HG03097 (cell line): Measurements from ENCODE around the gene GDPD5.

Experiments
- ATAC-seq: cut with Tn5 transposase; IDR thresholded peaks from one replicate; pipeline ENCODE4 v1.9.1; 2021; ENCODE audit not compliant: unreplicated experiment, low FRiP score

GDPD5 gene

DNA sequence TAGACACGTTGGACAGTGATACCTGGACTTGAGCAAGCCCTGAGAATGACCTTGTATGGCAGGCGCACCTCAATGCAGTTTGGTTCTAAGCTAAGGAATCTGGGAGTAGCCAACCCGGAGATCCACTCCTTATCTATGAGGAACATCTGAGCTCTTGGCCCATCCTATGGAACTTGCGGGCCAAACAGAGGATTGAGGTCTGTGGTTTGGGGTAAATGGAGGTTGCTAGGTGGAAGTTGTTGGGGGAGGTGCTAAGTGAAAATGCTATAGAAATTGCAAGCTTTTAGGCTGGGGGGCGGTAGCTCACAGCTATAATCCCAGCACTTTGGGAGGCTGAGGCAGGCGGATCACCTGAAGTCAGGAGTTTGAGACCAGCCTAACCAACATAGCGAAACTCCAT, 8.9 kb downstream of the GDPD5 start:
- ATAC-seq: no peak

DNA sequence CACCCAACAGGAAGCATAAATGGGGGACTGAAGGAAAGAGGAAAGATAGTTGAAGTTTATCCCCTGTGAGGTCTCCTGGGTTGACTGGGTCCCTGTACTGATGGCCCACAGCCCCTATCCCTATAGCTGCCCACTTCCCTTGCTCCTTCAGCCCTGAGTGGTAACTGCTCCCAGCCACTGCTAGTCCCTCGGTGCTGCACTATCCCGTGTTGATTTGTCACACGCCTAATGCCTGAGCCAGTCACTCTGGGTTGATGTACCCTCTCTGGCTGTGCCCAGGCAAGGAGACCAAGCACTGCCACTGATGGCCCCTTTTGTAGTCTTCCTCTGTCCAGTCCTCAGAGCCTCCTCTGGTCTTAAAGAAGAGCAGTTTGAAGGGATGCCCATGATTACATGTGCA, 9.6 kb downstream of the GDPD5 start:
- ATAC-seq: no peak

DNA sequence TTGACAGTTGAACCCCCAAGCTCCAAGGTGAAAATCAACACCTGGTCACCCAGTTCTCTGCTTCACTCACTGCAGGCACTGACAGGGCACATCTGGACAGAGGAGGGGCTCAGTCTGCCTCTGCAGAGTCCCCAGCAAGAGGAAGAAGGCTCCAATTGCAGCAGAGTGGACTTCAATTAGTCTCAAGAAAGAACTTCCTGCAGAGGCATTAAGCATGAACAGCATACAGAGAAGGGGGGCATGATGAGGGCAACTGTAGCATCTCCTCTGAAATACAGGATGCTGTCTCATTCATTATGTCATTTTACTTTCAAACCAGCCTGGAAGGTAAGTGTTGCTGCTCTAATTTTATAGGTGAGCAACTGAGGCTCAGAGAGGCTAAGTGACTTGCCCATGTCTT, 11.1 kb downstream of the GDPD5 start:
- no peak for ATAC-seq

DNA sequence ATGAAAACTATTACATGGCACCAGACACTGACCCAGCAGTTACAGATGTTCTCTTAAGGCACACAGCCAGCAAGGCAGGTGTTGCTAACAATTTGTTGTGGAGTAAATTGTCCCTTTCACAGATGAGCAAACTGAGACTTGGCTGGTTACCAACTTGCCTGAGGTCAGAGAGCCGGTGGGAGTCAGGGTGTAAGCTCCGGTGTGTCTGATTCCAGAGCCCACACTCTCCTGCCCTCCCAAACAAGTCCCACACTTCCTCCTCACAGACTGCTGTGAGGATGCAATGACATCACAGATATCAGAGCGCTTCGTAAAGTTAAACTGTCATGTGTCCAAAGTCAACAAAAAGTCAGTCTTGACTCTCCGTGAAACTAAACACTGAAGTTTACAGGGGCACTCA, 12.5 kb downstream of the GDPD5 start:
- ATAC-seq: no peak

DNA sequence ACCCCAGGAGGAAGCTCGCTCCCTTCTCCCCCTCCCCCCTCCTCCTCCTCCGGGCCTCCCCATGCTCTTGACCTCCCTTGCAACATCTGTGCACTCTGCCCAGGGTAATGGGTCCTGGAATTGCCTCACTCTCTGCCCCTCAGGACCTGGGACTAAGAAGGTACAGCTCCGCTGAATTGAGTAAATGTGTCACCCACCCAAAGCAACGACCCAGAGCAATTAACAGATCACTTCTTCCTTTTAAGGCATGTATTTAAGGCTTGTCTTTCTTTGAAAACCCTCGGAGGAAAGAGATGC, 15.1 kb downstream of the GDPD5 start:
- no peak for ATAC-seq

DNA sequence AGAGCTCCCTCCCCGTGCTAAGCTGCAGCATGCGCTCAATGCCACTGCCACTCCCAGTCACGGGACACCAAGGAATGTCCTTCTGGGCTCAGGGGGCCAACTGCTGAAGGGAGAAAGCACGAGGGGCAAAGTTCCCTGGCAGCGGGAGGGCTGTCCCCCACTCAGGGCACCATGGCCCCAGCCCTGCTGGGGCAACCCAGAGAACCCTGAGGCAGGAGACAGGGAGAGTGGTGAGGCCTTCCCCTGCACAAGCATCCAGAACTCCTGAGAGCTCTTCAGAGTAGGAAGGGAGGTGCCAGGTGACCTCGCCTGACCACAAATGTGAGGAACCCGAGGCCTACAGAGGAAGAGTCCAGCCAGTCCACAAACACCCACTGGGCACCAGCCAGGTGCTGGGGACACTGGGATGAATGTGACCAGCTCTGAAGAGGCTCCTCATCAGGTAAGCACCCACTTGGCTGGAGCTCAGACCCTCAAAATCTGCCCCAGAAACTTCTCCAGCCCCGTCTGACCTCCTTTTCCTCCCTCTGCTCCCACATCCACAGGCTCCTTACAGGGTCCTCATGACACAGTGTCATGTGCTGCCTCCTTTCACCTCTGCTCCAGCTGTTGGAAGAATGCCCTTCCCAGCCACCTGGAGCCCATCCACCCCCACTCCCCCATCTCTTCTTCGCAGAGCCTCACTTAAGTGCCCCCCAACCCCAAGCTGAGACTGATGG, 15.6 kb downstream of the GDPD5 start:
- ATAC-seq: no peak

DNA sequence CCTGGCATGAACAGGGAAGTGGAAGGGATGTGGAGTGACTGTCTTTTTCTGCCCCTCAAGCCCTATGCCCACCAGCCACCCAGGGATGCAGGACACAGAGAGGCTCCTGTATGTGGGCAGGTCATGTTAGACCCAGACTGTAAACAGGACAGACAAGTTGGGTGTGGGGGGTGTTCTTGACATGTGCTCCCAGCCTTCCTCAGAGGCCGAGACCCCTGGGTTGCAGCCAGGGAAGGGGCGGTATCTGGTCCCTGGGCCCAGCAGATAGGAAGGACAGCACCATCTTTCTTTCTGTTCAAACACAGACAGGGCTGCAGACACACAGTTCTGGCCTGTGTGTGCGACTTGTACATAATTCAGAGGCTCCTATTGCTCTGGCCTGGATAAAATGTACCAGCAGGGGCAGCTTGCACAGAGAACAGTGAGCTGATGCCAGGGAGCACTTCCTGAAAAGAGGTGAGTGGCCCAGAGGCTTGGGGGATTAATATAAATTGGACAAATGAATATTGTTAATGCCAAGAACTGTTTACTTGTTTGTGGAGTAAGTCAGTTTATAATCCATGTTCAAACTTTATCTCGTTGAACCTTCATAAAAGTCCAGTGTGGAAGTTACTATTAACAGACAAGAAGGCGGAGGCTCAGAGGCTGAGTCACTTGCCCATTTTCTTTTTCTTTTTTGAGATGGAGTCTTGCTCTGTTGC, 16.6 kb downstream of the GDPD5 start:
- ATAC-seq: no peak

DNA sequence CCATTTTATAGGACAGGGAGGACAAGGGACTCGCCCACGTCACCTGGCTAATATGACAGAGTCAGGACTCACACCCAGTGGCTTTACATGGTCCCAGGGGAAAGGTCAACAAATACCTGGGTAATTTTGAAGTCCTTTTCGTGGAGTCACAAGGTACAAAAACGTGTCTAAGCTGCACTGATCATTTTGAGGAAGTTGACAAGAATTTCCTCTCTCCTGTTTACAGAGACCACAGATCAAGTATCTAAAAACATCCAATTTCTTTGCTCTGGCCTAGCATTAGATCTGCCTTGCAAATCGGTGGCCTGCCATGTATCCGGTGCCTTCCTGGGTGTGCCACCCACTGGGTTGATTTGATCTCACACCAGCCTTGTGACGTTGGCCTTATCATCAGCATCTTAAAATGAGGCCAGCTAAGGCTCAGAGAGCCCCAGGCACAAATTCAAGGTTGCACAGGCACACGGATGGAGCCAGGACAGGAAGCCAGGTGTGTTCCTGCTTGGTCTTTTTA, 17.6 kb downstream of the GDPD5 start:
- peak; percentile 42 for ATAC-seq

DNA sequence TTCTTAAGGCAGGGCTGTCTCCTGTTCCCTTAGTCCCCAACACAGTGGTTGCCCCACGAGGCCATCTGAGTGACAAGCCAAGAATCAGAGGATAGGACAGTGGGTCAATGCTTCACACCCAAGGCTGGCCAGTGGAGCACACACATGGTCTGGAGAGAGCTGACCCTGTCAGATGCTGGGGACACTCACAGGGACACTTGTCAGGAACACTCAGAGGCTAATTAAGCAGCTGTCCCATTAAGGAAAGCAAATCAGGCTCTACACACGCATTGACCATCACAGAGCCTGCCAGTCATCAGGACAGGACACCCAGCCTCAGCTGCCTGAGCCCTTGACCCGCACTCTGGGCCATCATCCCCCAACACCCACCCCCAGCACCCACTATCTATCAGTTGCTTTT, 18.2 kb downstream of the GDPD5 start:
- ATAC-seq: no peak

DNA sequence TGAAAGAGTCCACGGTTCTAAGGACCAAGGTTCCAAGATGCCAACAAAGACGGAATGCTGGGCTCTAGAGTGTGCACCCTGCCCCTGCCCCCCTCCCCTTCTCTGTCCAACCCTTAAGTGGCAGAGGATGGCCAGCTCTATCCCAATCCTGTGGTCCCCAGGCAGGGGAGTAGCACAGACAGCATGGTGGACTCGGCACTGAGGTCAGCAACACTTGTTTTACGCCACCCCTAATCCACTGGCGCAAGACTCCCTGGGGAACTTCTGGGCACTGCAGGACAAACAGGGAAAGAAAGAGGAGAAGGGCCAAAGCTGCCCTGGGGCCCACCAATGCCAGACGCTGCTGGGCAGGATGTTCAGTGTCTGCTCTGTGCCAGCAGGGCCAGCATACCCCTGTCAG, 18.9 kb downstream of the GDPD5 start:
- no peak for ATAC-seq

DNA sequence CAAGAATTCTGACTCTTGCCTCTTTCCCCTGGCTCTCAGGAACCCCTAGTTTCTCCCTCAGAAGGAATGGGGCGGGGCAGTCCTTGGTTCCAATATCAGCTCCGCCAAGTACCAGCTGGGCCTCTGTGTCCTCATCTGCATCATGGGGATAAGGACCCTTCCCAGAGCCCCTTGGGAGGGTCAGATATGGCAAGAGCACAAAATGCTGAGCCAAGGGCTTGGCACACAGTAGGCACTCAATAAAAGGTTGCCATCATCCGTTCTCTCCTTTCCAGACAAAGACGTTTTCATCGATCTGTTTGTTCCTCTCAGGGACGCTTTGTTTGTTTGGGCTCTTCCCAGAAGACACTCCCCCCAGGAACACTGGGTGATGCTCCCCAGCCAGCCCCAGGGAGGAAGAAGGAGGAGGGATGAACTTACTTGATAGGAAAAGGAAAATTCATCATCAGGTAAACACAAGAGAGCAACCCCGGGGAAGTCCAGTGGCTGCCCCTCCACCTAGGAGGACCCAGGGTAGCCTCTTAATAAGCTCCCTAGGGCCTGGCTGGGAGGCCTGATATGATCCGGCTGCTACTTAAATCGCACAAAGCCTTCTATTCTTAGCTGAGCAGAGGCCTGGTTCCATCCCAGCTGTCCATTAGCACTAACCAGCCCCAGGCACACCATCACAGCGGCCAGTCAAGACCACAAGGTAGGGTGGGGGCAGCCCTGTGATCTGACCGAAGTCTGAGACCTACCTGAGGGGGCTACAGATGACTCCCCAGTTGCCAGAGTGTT, 19.6 kb downstream of the GDPD5 start:
- no peak for ATAC-seq

DNA sequence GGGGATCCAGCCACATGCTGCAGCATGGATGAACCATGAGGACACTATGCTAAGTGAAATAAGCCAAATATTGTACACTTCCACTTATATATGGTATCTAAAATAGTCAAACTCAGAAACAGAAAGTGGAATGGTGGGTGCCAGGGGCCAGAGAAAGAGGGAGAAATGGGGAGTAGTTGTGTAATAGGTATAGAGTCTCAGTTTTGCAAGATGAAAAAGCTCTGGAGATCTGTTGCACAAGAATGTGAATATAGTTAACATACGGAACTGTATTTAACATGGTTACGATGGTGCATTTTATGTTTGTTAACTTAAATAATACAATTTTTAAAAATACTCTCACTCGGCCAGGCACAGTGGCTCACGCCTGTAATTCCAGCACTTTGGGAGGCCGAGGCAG, 21.2 kb downstream of the GDPD5 start:
- ATAC-seq: no peak

DNA sequence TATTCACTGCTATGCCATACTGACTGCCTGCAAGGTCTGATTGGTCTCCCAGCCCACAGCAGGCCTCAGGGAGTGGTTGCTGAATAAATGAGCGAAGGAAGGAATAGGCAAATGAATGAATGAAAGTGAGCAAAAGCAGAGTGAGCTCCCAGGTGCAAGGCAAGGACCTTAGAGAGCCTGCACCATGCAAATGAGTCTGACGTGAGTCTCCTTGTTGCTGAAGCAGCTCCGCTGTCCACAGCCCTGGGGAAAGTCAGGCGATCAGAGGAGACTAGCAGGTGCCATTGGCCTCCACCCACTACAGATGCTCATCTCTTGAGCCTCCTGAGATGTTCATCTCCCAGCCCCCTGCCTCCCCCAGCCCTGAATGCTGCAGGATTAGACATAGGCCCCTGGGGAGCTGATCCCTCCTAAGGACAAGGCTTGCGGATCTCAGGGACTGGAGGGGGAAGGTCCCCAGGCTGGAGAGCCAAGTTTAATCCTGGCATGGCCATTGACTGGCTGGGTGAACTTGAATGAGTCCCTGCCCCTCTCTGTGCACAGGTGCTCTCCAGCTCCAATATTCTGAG, 22.1 kb downstream of the GDPD5 start:
- no peak for ATAC-seq

DNA sequence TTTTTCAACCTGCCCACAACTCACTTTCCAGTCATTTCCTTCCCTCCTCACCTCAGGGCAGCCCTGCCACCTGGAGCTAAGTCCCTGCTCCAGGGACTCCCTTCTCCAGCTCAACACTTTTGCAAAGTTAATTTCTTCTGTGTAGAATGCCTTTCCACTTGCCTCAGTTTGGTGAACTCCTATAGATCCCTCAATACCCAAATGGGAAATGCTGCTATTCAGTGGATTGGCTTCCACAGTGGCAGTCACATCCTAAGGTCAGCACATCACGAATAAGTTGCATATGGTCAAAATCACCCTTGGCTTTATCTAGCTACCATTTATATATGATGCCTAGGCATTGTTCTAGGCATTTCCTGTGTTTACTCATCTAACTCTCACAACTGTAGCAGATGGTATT, 23.6 kb downstream of the GDPD5 start:
- ATAC-seq: no peak

DNA sequence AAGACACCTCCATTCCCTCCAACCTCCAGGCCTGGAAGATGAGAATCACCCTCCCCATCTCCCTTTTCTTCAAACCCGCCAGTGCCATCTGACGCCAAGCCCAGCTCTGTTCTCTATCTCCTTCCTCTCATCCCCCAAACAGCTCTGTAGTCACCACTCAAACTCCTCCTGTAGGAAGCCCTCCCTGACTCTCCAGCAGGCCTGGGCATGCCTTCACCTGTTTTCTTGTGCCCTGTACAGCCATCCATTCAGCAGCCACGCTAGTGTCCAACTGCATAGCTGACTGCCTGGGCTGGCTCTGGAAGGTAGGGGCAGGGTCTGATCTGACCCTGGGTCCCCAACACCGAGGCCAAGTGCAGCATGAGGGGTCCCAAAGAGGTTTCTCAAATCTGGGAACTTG, 25.0 kb downstream of the GDPD5 start:
- no peak for ATAC-seq

DNA sequence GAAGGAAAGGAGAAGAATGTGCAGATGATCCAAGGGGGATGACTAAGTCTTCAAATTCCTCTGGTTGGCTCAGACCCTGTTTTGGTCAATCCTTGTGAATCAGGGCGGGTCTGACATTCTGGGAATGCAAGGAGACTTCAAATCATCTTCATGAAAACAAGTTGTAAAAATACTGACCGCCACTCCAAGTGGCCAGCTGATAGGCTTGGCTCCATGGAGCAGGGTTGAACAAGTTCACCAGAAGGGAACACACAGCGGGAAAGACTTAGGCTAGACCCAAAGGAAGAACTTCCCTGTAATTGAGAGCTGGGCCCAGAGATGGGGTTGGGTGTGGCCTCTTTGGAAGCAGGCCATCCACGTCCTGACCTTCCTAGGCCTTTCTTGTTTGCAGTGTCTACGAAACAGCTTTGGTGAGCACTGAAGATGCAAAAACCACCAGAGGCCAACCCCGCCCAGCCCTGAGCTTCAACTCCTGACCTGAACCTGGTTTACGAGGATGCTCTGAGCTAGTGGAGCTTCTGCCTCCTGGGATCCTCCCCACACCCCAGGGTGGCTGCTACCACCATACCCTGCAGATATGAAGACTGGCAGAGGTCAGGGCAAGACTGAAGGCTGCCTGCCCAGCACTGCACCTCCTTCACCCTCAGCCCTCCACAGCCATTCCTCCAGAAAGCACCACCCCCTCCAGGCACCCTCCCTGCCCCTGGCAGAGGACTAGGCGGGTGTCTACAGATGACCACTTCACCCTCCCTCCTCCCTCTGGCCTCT, 26.1 kb downstream of the GDPD5 start:
- ATAC-seq: no peak

DNA sequence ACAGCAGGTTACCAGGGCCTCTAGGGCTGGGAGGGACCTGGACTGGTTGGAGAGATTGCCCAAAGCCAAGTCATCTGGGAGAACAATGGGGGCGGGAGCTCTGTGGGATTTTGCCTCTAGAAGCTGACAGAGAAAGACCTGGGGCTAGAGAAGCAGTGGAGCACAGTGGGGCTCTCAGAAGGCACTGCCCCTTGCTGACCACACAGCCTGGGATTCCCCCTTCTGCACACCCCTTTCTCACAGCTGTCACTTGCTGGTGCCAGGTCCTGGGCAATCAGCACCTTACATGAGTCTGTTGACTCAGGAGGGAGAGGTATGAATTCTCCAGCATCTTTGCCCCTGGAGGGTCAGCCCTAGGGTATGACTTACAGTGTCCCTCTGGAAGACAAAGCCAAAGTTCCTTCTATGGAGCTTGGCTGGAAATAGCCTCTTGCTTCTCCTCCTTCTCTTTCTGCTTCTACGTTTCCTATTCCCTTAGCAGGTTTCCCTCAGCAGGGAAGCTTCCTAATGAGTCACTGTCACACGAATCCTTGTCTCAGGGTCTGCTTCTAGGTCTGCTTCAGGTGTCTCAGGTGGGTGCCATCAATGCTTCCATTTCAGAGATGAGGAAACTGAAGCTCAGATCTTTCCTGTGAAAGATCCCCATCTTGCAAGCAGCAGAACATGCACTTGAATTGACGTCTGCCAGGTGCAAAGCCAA, 27.0 kb downstream of the GDPD5 start:
- no peak for ATAC-seq

DNA sequence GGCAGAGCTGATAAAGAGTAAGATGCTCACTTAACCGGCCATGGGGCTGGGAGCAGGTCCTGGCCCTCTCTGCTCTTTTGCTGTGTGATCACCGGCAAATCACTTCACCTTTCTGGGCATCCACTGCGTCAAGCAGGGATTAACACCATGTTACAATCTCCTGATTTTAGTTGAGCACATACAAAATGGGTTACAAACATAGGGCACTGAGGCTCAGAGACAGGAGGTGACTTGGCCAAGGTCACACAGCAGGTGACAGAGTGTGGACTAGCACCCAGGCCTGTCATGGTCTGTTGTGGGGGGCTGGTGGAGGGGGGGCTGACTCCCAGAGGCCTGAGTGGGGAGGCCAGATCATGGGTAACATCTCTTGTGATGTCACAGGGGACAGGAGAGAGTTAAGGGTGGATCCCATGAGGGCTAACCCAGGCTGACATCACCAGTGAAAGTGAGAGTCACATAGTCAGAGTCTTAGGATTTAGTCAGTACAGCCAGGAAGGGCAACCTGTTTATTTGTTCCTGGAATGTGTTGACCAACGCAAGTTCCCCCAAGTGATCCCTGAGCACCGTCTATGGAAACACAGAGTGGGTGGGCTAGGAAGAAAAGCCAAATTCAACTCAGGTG, 27.8 kb downstream of the GDPD5 start:
- ATAC-seq: no peak

DNA sequence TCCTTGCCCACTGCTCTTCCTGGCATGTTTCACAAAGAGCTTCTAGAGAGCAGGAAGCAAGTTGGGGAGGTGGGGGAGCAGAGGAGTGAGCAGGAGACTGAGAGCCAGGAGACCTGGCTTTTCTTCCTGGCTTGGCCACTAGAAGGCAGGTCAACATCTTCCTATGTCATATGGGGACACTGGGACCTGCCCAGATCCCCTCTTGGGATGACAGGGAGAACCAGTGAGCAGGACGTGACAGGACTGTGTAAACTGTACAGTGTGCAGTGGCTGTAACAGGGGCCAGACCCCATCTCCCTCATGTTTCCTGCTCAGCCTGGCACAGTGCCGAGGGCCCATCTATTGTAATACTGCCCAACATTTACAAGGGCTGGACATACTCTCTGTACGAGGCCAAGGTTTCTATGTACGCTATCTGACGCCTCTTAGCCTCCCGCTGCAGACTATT, 29.4 kb downstream of the GDPD5 start:
- no peak for ATAC-seq
